Esophagus squamous epithelium (tissue), 5 donors: ENCODE measurements around the gene CLEC4G. TPM values are rescaled to one million over a fixed set of nuclear protein-coding genes. Genes with fewer than 3 reads are reported as not detected.

ENCODE experiments used
- DNase-seq: peaks from one replicate; lab custom pipeline; 2025; lab: John Stamatoyannopoulos, UW
- H3K27ac ChIP-seq, 4 donors: fragments of 200-600 bp; sonication (generic); one replicate each; pipeline ENCODE4 v1.5.1; 2016 to 2019; ENCODE audit warnings: mild to moderate bottlenecking in 1 of 4
- H3K27me3 ChIP-seq, 4 donors: fragments of 200-600 bp; sonication (generic); 1 replicate in 3 of 4; 2 replicates in 1 of 4; pipeline versions ENCODE4 v1.5.1 to v1.6.0; 2017 to 2021; ENCODE audit warnings: antibody characterized with exemption in 1 of 4
- H3K36me3 ChIP-seq, 3 donors: fragments of 200-600 bp; sonication (generic); one replicate each; pipeline ENCODE4 v1.5.1; 2016 to 2019
- H3K4me1 ChIP-seq, 3 donors: fragments of 200-600 bp; sonication (generic); one replicate each; pipeline ENCODE4 v1.5.1; 2017 to 2019
- H3K4me3 ChIP-seq, 4 donors: fragments of 200-600 bp; sonication (generic); 1 replicate in 3 of 4; 2 replicates in 1 of 4; pipeline ENCODE4 v1.5.1; 2016 to 2019; ENCODE audit warnings: mild to moderate bottlenecking in 2 of 4, moderate library complexity in 1 of 4
- H3K9me3 ChIP-seq, 3 donors: fragments of 200-600 bp; sonication (generic); one replicate each; pipeline ENCODE4 v1.5.1; 2016 to 2019
- CTCF ChIP-seq, 6 experiments: fragments of 450-650 bp in 4 of 6; fragments of 200-600 bp in 2 of 6; sonication (generic) in 2 of 6; IDR thresholded peaks; one replicate each; pipeline ENCODE4 v1.5.1; 2016 to 2019; ENCODE audit warnings: antibody characterized with exemption in 6 of 6, mild to moderate bottlenecking in 4 of 6, moderate library complexity in 4 of 6
- POLR2A ChIP-seq, 4 donors: fragments of 450-650 bp; IDR thresholded peaks; one replicate each; pipeline ENCODE4 v1.6.1; 2017; ENCODE audit warnings: antibody characterized with exemption in 4 of 4, mild to moderate bottlenecking in 4 of 4, moderate library complexity in 3 of 4
- WGBS, 2 donors: methylation state at CpG; one replicate each; pipeline ENCODE4 v1.1.5; 2018; 5-methylcytosine and 5-hydroxymethylcytosine counted together
- intact Hi-C: fragments of 100-400 bp; cut with DNase I; formaldehyde crosslinking; loops from one replicate; pipeline ENCODE4 v1.15.0; 2022
- total RNA-seq, 4 donors: library from RNA; depleted of rRNA; stranded (reverse); fragments of >200 nt; gene quantifications; one replicate each; pipeline ENCODE4 v1.1.0, GENCODE V29; 2016
- donor health status: DM: yes; HTN: yes; CAD: no.

Gene CLEC4G
- total RNA-seq, 4 donors from 2014 or later, result 0.18 to 3.2 (median 1.1) TPM; not detected in 1

GRCh38 chr19:7743425-7743841, 11.5 kb upstream of the CLEC4G start:
- 55 to 59% methylated on average over 2 of the region's 2 CpGs for WGBS, 2 donors
- intact Hi-C loops, result no loop called here
- no peaks in the 10 kb centered on the region for H3K36me3 ChIP-seq
- TF ChIP-seq CTCF (IDR thresholded peaks at IDR 0.05), result no peak
- no peak for TF ChIP-seq POLR2A (IDR thresholded peaks at IDR 0.05)
- no peak for DNase-seq
- H3K27me3 ChIP-seq, result peaks cover 0 to 73% (median 0%) of the 10 kb centered on the region in 4 donors
- no peak overlapping the region for H3K27ac ChIP-seq
- H3K9me3 ChIP-seq, result no peaks in the 10 kb centered on the region
- no peaks in the 10 kb centered on the region for H3K4me1 ChIP-seq
- no peak overlapping the region for H3K4me3 ChIP-seq

- WGBS, 2 donors, result 61 to 81% methylated on average over 11 of the region's 11 CpGs
- Histone ChIP-seq H3K9me3 (no peaks in the 10 kb centered on the region), H3K4me3 (no peak overlapping the region), H3K4me1 (no peaks in the 10 kb centered on the region), H3K27me3 (peaks cover 0 to 73% (median 0%) of the 10 kb centered on the region in 4 donors), H3K27ac (no peak overlapping the region), H3K36me3 (no peaks in the 10 kb centered on the region)
- intact Hi-C loops, result no loop called here
- TF ChIP-seq POLR2A (IDR thresholded peaks at IDR 0.05), result no peak
- no peak for TF ChIP-seq CTCF (IDR thresholded peaks at IDR 0.05)
- DNase-seq, result no peak
Observed at GRCh38 chr19:7742991-7743390, 11.1 kb upstream of the CLEC4G start.

GRCh38 chr19:7742575-7742974, 10.7 kb upstream of the CLEC4G start:
- Histone ChIP-seq H3K27ac (no peak overlapping the region), H3K4me3 (no peak overlapping the region), H3K36me3 (no peaks in the 10 kb centered on the region), H3K4me1 (no peaks in the 10 kb centered on the region), H3K27me3 (peaks cover 0 to 69% (median 0%) of the 10 kb centered on the region in 4 donors), H3K9me3 (no peaks in the 10 kb centered on the region)
- no peak for TF ChIP-seq CTCF (IDR thresholded peaks at IDR 0.05)
- no peak for TF ChIP-seq POLR2A (IDR thresholded peaks at IDR 0.05)
- WGBS, 2 donors, result 62 to 78% methylated on average over 2 of the region's 2 CpGs
- DNase-seq, result no peak
- intact Hi-C loops, result no loop called here

- no peak for DNase-seq
Observed at GRCh38 chr19:7740682-7741054, 8.8 kb upstream of the CLEC4G start.

More at GRCh38 chr19:7740682-7741054, 8.8 kb upstream of the CLEC4G start:
- Histone ChIP-seq H3K27me3 (peaks cover 0 to 63% (median 0%) of the 10 kb centered on the region in 4 donors), H3K9me3 (no peaks in the 10 kb centered on the region), H3K4me3 (no peak overlapping the region), H3K36me3 (no peaks in the 10 kb centered on the region), H3K27ac (no peak overlapping the region), H3K4me1 (no peaks in the 10 kb centered on the region)
- 61 to 77% methylated on average over 6 of the region's 6 CpGs for WGBS, 2 donors
- intact Hi-C loops, result no loop called here
- TF ChIP-seq POLR2A (IDR thresholded peaks at IDR 0.05), result no peak
- TF ChIP-seq CTCF (IDR thresholded peaks at IDR 0.05), result no peak
